NCI-H2227 (cell line): ENCODE results near the gene SLC6A2.
A peak's percentile ranks its signal among the peaks of the same experiment; 100 is the strongest.
"Not testable (repeated sequence)": the region's sequence is repeated elsewhere in the genome, so short reads cannot be mapped to it uniquely, and the experiment has no call there.

Experiments
- DNase-seq: peaks from one replicate; lab custom pipeline; 2025; ENCODE audit not compliant: unreplicated experiment; lab: John Stamatoyannopoulos, UW

Gene SLC6A2

GRCh38 chr16:55709801-55710200, 54.0 kb downstream of the SLC6A2 start:
- no peak for DNase-seq

- no peak for DNase-seq
These were observed 54.7 kb downstream of the SLC6A2 start for GRCh38 chr16:55710466-55710865.

GRCh38 chr16:55711959-55712876, 56.4 kb downstream of the SLC6A2 start:
- peak; percentile 73 for DNase-seq

GRCh38 chr16:55713103-55713502, 57.3 kb downstream of the SLC6A2 start:
- DNase-seq, result no peak

- no peak for DNase-seq
These were observed 61.5 kb downstream of the SLC6A2 start for GRCh38 chr16:55717326-55717725.

- no peak for DNase-seq
These were observed 69.4 kb downstream of the SLC6A2 start for GRCh38 chr16:55725055-55725777.

- DNase-seq, result no peak
These were observed 73.0 kb downstream of the SLC6A2 start for GRCh38 chr16:55728797-55729196.

- DNase-seq, result no peak
These were observed 74.3 kb downstream of the SLC6A2 start for GRCh38 chr16:55730115-55730514.

GRCh38 chr16:55732496-55732895, 76.7 kb downstream of the SLC6A2 start:
- no peak for DNase-seq

GRCh38 chr16:55734665-55735064, 78.9 kb downstream of the SLC6A2 start:
- no peak for DNase-seq

- DNase-seq, result no peak
These were observed 79.5 kb downstream of the SLC6A2 start for GRCh38 chr16:55735120-55735781.

- DNase-seq, result no peak
These were observed 80.9 kb downstream of the SLC6A2 start for GRCh38 chr16:55736671-55737070.

- no peak for DNase-seq
These were observed 81.5 kb downstream of the SLC6A2 start for GRCh38 chr16:55737318-55737717.

- DNase-seq, result no peak
These were observed 82.2 kb downstream of the SLC6A2 start for GRCh38 chr16:55737966-55738365.

GRCh38 chr16:55746081-55746480, 90.3 kb downstream of the SLC6A2 start:
- no peak for DNase-seq

- DNase-seq, result no peak
These were observed 92.0 kb downstream of the SLC6A2 start for GRCh38 chr16:55747785-55748184.

GRCh38 chr16:55752465-55753144, 96.8 kb downstream of the SLC6A2 start:
- DNase-seq, result not testable (repeated sequence)

GRCh38 chr16:55753145-55753631, 97.4 kb downstream of the SLC6A2 start:
- DNase-seq, result not testable (repeated sequence)
